Activated naive CD8-positive, alpha-beta T cell treated with anti-CD3 and anti-CD28 coated beads, Interleukin-2, amount 50 U/mL, for 16 hours (primary cell): ENCODE results near the gene IGFALS.
A peak's percentile ranks its signal among the peaks of the same experiment; 100 is the strongest.

ENCODE experiments used
- DNase-seq: peaks from one replicate; pipeline ENCODE4 v3.0.0-alpha.2; 2020; ENCODE audit warnings: low read depth, low spot score

The IGFALS gene

GRCh38 chr16:1793578-1794220 is at the start of gene IGFALS:
Gene IGFALS, minus strand, starts transcription at chr16:1793705. Its CDS starts 53 bp downstream, at chr16:1793652.
- DNase-seq = no peak

- DNase-seq = no peak
These were observed 46.0 kb upstream of the IGFALS start for GRCh38 chr16:1839554-1839953.

GRCh38 chr16:1834096-1834495 is 40.6 kb upstream of the IGFALS start:
- DNase-seq = no peak

GRCh38 chr16:1832838-1833454 is 39.4 kb upstream of the IGFALS start:
- no peak for DNase-seq

- DNase-seq = no peak
These were observed 37.9 kb upstream of the IGFALS start for GRCh38 chr16:1831186-1832075.

- no peak for DNase-seq
These were observed 36.7 kb upstream of the IGFALS start for GRCh38 chr16:1830213-1830612.

- no peak for DNase-seq
These were observed 35.3 kb upstream of the IGFALS start for GRCh38 chr16:1828645-1829410.

GRCh38 chr16:1826691-1827573 is 33.4 kb upstream of the IGFALS start, which contains the start of the genes FAHD1 and HAGH:
Gene FAHD1, plus strand, starts transcription at chr16:1827206. Its CDS starts 33 bp downstream, at chr16:1827239.
Gene HAGH, minus strand, starts transcription at chr16:1826825. Its CDS starts 38 bp downstream, at chr16:1826787.
- DNase-seq = peak; percentile 77

GRCh38 chr16:1825864-1826690 is 32.6 kb upstream of the IGFALS start:
- peak; percentile 21 for DNase-seq

GRCh38 chr16:1825381-1825863 is 31.9 kb upstream of the IGFALS start:
- no peak for DNase-seq

- no peak for DNase-seq
These were observed 30.3 kb upstream of the IGFALS start for GRCh38 chr16:1823821-1824220.

GRCh38 chr16:1822801-1823200 is 29.3 kb upstream of the IGFALS start:
- no peak for DNase-seq

- DNase-seq = no peak
These were observed 28.5 kb upstream of the IGFALS start for GRCh38 chr16:1821861-1822611.

- no peak for DNase-seq
These were observed 27.4 kb upstream of the IGFALS start for GRCh38 chr16:1820946-1821290.

GRCh38 chr16:1820096-1820945 is 26.8 kb upstream of the IGFALS start:
- DNase-seq = no peak

GRCh38 chr16:1819611-1820010 is 26.1 kb upstream of the IGFALS start:
- DNase-seq = no peak

- DNase-seq = no peak
These were observed 25.5 kb upstream of the IGFALS start for GRCh38 chr16:1818873-1819525.
